ENCODE results near the gene PRSS38. TPM values are rescaled to one million over a fixed set of nuclear protein-coding genes. Genes with fewer than 3 reads are reported as not detected.

Gene PRSS38
- total and polyA plus RNA-seq, 2 donors (not counting 3 experiments of a cell fraction or from before 2014, with no cell fraction given), result not detected

- ChIA-PET CTCF (no interaction called here), POLR2A (no interaction called here)
- peaks cover 0 to under 1% of the 10 kb centered on the region in 2 experiments for H3K27me3 ChIP-seq (ENCODE audit: control insufficient read depth in 2 of 2, insufficient read depth in 2 of 2, low read length in 2 of 2)
- no TSS peak for BruUV-seq (replicated peaks)
- intact Hi-C loops (cut with micrococcal nuclease) (no loop called here), dilution Hi-C loops (cut with MboI; ENCODE audit: extremely low pct_ligation_motif_present, low sequenced_read_pairs) (no loop called here)
- no peaks in the 10 kb centered on the region for H3K36me3 ChIP-seq (ENCODE audit: control insufficient read depth in 2 of 2, extremely low read depth in 1 of 2, insufficient read depth in 2 of 2, low read length in 2 of 2)
- FAIRE-seq, result no peak
- H3K27ac ChIP-seq (ENCODE audit: insufficient read depth, low read depth, low read length), result no peak overlapping the region
- no peak overlapping the region for H3K4me2 ChIP-seq (ENCODE audit: insufficient read depth, low read length)
- no peak overlapping the region for H3K9ac ChIP-seq (replicated peaks; ENCODE audit: extremely low read depth, insufficient read depth, low read length)
- no peak overlapping the region for H3K4me3 ChIP-seq (replicated peaks in 1 of 3; ENCODE audit: insufficient read depth in 1 of 3, low read depth in 1 of 3, low read length in 3 of 3)
- no peaks in the 10 kb centered on the region for H3K4me1 ChIP-seq (ENCODE audit: control insufficient read depth, extremely low read depth, insufficient read depth, low read length)
- H3K9me3 ChIP-seq (replicated peaks; ENCODE audit: control insufficient read depth, insufficient read depth, low read length), result no peaks in the 10 kb centered on the region
- TF ChIP-seq JUN (IDR thresholded peaks at IDR 0.05; ENCODE audit: borderline replicate concordance, insufficient read depth, insufficient read length, low read depth), result no peak
- no peak for TF ChIP-seq MYC (IDR thresholded peaks at IDR 0.05; ENCODE audit: low read depth, low read length)
- no peak for TF ChIP-seq POLR2A (IDR thresholded peaks at IDR 0.05; ENCODE audit: low read depth, low read length)
- no peak for TF ChIP-seq CTCF (IDR thresholded peaks at IDR 0.05; ENCODE audit: extremely low read depth in 1 of 2, insufficient read depth in 1 of 2, low read depth in 1 of 2, low read length in 2 of 2)
- no peak for TF ChIP-seq MAX (IDR thresholded peaks at IDR 0.05; ENCODE audit: insufficient read depth, insufficient read length)
- no peak for TF ChIP-seq EZH2 (IDR thresholded peaks at IDR 0.05; ENCODE audit: borderline replicate concordance, low read depth, low read length, severe bottlenecking)
- TF ChIP-seq GATA2 (IDR thresholded peaks at IDR 0.05; ENCODE audit: insufficient read depth, insufficient read length, low read depth, low read length), result no peak
- no peak for TF ChIP-seq FOS (IDR thresholded peaks at IDR 0.05; ENCODE audit: borderline replicate concordance, insufficient read depth, low read length)
- no peak for TF ChIP-seq POLR2AphosphoS5 (IDR thresholded peaks at IDR 0.05; ENCODE audit: insufficient read depth, low read depth, low read length)
- no peak for DNase-seq (ENCODE audit: low read depth, low spot score)
- H4K20me1 ChIP-seq (replicated peaks; ENCODE audit: control insufficient read depth, extremely low read depth, insufficient read depth, low read length), result no peaks in the 10 kb centered on the region
- no peak overlapping the region for H2AFZ ChIP-seq (ENCODE audit: low read depth, low read length)
- H3K79me2 ChIP-seq (ENCODE audit: control insufficient read depth, insufficient read depth, low read length), result no peaks in the 10 kb centered on the region
- no peaks in the 10 kb centered on the region for H3K9me1 ChIP-seq (replicated peaks; ENCODE audit: control insufficient read depth, extremely low read depth, insufficient read depth, low read length)
Measured at GRCh38 chr1:227797625-227798024, 17.9 kb upstream of the PRSS38 start.
